SK-N-SH (cell line): ENCODE results near the gene GALNTL6. TPM values are rescaled to one million over a fixed set of nuclear protein-coding genes. Genes with fewer than 3 reads are reported as not detected.

ENCODE experiments used
- CTCF ChIA-PET: fragments of 300-600, 350-600 bp; formaldehyde crosslinking; extraction: SDS; loops from one replicate; lab custom pipeline; 2021; lab: Yijun Ruan, JAX
- POLR2A ChIA-PET: fragments of 350-600 bp; sonication (Branson Sonifier 250); formaldehyde crosslinking; extraction: SDS; loops from one replicate; lab custom pipeline; 2020; ENCODE audit warnings: antibody characterized with exemption, inconsistent platforms; lab: Yijun Ruan, JAX
- DNase-seq: peaks from one replicate; pipeline ENCODE4 v3.0.0; 2012
- H2AFZ ChIP-seq: fragments of 200-600 bp; sonication (generic); 2 replicates; pipeline ENCODE4 v1.8.1; 2016; ENCODE audit warnings: antibody characterized with exemption, mild to moderate bottlenecking, low read depth
- H3F3A ChIP-seq: fragments of 200-600 bp; sonication (generic); replicated peaks from 2 replicates; pipeline ENCODE3; 2016; ENCODE audit warnings: antibody characterized with exemption, mild to moderate bottlenecking; ENCODE audit not compliant: insufficient read depth
- H3K27ac ChIP-seq, 2 experiments: fragments of 200-500 bp in 1 of 2; fragments of 200-600 bp in 1 of 2; sonication (Bioruptor generic) in 1 of 2; sonication (generic), shearing (Covaris generic) in 1 of 2; 2 replicates each; pipeline versions ENCODE4 v1.5.1 to v1.6.1; 2014 to 2016; ENCODE audit warnings: low read depth in 2 of 2, inconsistent platforms in 1 of 2, low read length in 1 of 2, mild to moderate bottlenecking in 1 of 2, mixed read lengths in 1 of 2
- H3K27me3 ChIP-seq: fragments of 200-600 bp; sonication (generic), shearing (Covaris generic); 2 replicates; pipeline ENCODE4 v1.6.1; 2016; ENCODE audit warnings: mixed run types; ENCODE audit not compliant: insufficient read depth
- H3K36me3 ChIP-seq, 2 experiments: fragments of 200-500 bp in 1 of 2; fragments of 200-600 bp in 1 of 2; sonication (Bioruptor generic) in 1 of 2; sonication (generic) in 1 of 2; replicated peaks in 1 of 2; 2 replicates each; pipeline versions ENCODE3 to v1.5.1; 2014 to 2016; ENCODE audit warnings: low read length in 1 of 2, mild to moderate bottlenecking in 1 of 2; ENCODE audit not compliant: insufficient read depth in 2 of 2, control insufficient read depth in 1 of 2
- H3K4me1 ChIP-seq, 2 experiments: fragments of 200-500 bp in 1 of 2; fragments of 200-600 bp in 1 of 2; sonication (Bioruptor generic) in 1 of 2; sonication (generic), shearing (Covaris generic) in 1 of 2; 2 replicates each; pipeline versions ENCODE4 v1.5.1 to v1.6.1; 2014 to 2016; ENCODE audit warnings: low read depth in 1 of 2, low read length in 1 of 2, mixed run types in 1 of 2; ENCODE audit not compliant: insufficient read depth in 2 of 2, control insufficient read depth in 1 of 2
- H3K4me2 ChIP-seq: fragments of 200-600 bp; sonication (generic), shearing (Covaris generic); 2 replicates; pipeline ENCODE4 v1.6.1; 2017; ENCODE audit warnings: mixed run types
- H3K4me3 ChIP-seq, 2 experiments: fragments of 200-500 bp in 1 of 2; fragments of 200-600 bp in 1 of 2; sonication (Bioruptor generic) in 1 of 2; sonication (generic), shearing (Covaris generic) in 1 of 2; 2 replicates each; pipeline versions ENCODE4 v1.5.1 to v1.8.1; 2014 to 2016; ENCODE audit warnings: low read depth in 2 of 2, inconsistent platforms in 1 of 2, low read length in 1 of 2, mild to moderate bottlenecking in 1 of 2, mixed read lengths in 1 of 2, moderate library complexity in 1 of 2
- H3K79me2 ChIP-seq: fragments of 200-600 bp; sonication (generic); 2 replicates; pipeline ENCODE4 v1.8.1; 2017; ENCODE audit warnings: mild to moderate bottlenecking; ENCODE audit not compliant: insufficient read depth
- H3K9ac ChIP-seq: fragments of 200-600 bp; sonication (generic); 2 replicates; pipeline ENCODE4 v1.6.1; 2017; ENCODE audit warnings: mixed run types
- H3K9me2 ChIP-seq: fragments of 200-600 bp; sonication (generic); 2 replicates; pipeline ENCODE4 v1.6.1; 2017; ENCODE audit warnings: mixed run types
- H3K9me3 ChIP-seq: fragments of 200-600 bp; sonication (generic); 2 replicates; pipeline ENCODE4 v1.6.1; 2017; ENCODE audit warnings: mixed run types, mild to moderate bottlenecking, moderate library complexity
- H4K20me1 ChIP-seq: fragments of 200-600 bp; sonication (generic); 2 replicates; pipeline ENCODE4 v1.6.1; 2017; ENCODE audit warnings: mild to moderate bottlenecking, mixed run types; ENCODE audit not compliant: insufficient read depth
- CHD2 ChIP-seq: fragments of 150-350 bp; IDR thresholded peaks from 2 replicates; pipeline ENCODE4 v1.6.1; 2018; ENCODE audit warnings: low read length; ENCODE audit not compliant: partially characterized antibody
- ELF1 ChIP-seq: IDR thresholded peaks from 2 replicates; pipeline ENCODE4 v1.4.0; 2012
- EZH2phosphoT487 ChIP-seq: fragments of 200-600 bp; sonication (generic); IDR thresholded peaks from 2 replicates; pipeline ENCODE4 v1.6.1; 2017; ENCODE audit warnings: low read depth, mixed run types, mild to moderate bottlenecking, antibody characterized with exemption, moderate library complexity, borderline replicate concordance
- FOXJ3 ChIP-seq: sonication (generic); formaldehyde crosslinking; IDR thresholded peaks from 2 replicates; pipeline ENCODE4 v1.5.1; 2020; ENCODE audit warnings: mild to moderate bottlenecking, missing genetic modification reagents
- IRF3 ChIP-seq: fragments of 150-350 bp; IDR thresholded peaks from 2 replicates; pipeline ENCODE4 v1.6.1; 2016; ENCODE audit warnings: mild to moderate bottlenecking, low read depth, low read length
- MAX ChIP-seq: IDR thresholded peaks from 2 replicates; pipeline ENCODE4 v1.4.0; 2012; ENCODE audit warnings: low read depth
- MEF2A ChIP-seq: IDR thresholded peaks from 2 replicates; pipeline ENCODE4 v1.4.0; 2012; ENCODE audit warnings: low read depth, borderline replicate concordance
- NFIC ChIP-seq: IDR thresholded peaks from 2 replicates; pipeline ENCODE4 v1.4.0; 2012; ENCODE audit warnings: borderline replicate concordance
- NRF1 ChIP-seq: IDR thresholded peaks from 2 replicates; pipeline ENCODE4 v1.6.1; 2012; ENCODE audit warnings: low read depth, mild to moderate bottlenecking, low read length
- POLR2AphosphoS5 ChIP-seq: IDR thresholded peaks from 2 replicates; pipeline ENCODE4 v1.6.1; 2012; ENCODE audit warnings: low read depth, low read length
- RAD21 ChIP-seq: IDR thresholded peaks from 2 replicates; pipeline ENCODE4 v1.6.1; 2012; ENCODE audit warnings: mild to moderate bottlenecking, low read length
- REST ChIP-seq: IDR thresholded peaks from 2 replicates; pipeline ENCODE4 v1.6.1; 2012; ENCODE audit warnings: mild to moderate bottlenecking, low read depth, low read length, moderate library complexity
- RFX5 ChIP-seq: IDR thresholded peaks from 2 replicates; pipeline ENCODE4 v1.6.1; 2012; ENCODE audit warnings: mild to moderate bottlenecking, improper control_type of control experiment, low read length
- TEAD4 ChIP-seq: IDR thresholded peaks from 2 replicates; pipeline ENCODE4 v1.4.0; 2012; ENCODE audit warnings: mild to moderate bottlenecking, borderline replicate concordance; ENCODE audit not compliant: insufficient read depth
- WGBS: methylation state at CpG from one replicate; pipeline ENCODE4 v1.1.6; 2017; ENCODE audit warnings: low lambda C conversion rate; 5-methylcytosine and 5-hydroxymethylcytosine counted together
- polyA plus RNA-seq, 3 experiments: library from polyadenylated mRNA; depleted of rRNA; stranded (reverse); fragments of >200 nt; gene quantifications; 2 replicates each; pipeline ENCODE4 v1.2.3, GENCODE V29; 2012
- TF ChIP-seq, protein P1 (sequence below): fragments of 200-600 bp; sonication (generic); IDR thresholded peaks from 2 replicates; pipeline ENCODE4 v1.6.1; 2017; ENCODE audit warnings: antibody characterized with exemption, mild to moderate bottlenecking, moderate library complexity
- TF ChIP-seq, protein P2 (sequence below): IDR thresholded peaks from 2 replicates; pipeline ENCODE4 v1.4.0; 2012; ENCODE audit warnings: low read depth, borderline replicate concordance
- TF ChIP-seq, protein P3 (sequence below): fragments of 150-350 bp; IDR thresholded peaks from 2 replicates; pipeline ENCODE4 v1.6.1; 2017; ENCODE audit warnings: antibody characterized with exemption, low read length, low read depth, borderline replicate concordance

Gene GALNTL6
- polyA plus RNA-seq, 1 of the 3 experiments (the other 2 are of a cell fraction) = 0.07 TPM

DNA sequence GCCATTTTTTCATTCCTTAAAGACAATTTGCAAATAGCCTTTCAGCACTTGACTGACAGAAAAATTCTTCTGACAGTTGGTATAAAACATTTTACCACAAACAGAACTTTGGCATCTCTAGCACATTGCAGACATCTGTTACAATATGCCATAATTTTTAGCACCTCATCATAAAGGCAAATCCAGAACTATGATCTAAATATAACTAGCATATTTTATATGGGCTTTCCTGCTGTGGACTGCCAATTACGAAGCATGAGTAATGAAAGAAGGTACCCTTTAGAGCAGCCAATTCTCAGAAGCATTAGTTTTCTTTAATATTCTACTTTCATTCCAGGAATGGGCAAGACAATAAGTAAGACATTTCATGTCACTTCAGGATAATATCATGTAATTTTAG lies 708.0 kb downstream of the GALNTL6 start:
- Histone ChIP-seq H4K20me1 (no peaks in the 10 kb centered on the region), H3F3A (no peaks in the 10 kb centered on the region), H3K79me2 (no peaks in the 10 kb centered on the region), H3K4me2 (no peak overlapping the region), H2AFZ (no peak overlapping the region), H3K4me1 (no peaks in the 10 kb centered on the region; a peak in 1 of 4 replicates), H3K27me3 (no peaks in the 10 kb centered on the region), H3K9ac (no peak overlapping the region), H3K27ac (no peak overlapping the region), H3K4me3 (no peak overlapping the region), H3K9me3 (no peaks in the 10 kb centered on the region), H3K36me3 (no peaks in the 10 kb centered on the region), H3K9me2 (no peaks in the 10 kb centered on the region)
- POLR2A ChIA-PET = no interaction called here
- TF ChIP-seq, protein P1, sequence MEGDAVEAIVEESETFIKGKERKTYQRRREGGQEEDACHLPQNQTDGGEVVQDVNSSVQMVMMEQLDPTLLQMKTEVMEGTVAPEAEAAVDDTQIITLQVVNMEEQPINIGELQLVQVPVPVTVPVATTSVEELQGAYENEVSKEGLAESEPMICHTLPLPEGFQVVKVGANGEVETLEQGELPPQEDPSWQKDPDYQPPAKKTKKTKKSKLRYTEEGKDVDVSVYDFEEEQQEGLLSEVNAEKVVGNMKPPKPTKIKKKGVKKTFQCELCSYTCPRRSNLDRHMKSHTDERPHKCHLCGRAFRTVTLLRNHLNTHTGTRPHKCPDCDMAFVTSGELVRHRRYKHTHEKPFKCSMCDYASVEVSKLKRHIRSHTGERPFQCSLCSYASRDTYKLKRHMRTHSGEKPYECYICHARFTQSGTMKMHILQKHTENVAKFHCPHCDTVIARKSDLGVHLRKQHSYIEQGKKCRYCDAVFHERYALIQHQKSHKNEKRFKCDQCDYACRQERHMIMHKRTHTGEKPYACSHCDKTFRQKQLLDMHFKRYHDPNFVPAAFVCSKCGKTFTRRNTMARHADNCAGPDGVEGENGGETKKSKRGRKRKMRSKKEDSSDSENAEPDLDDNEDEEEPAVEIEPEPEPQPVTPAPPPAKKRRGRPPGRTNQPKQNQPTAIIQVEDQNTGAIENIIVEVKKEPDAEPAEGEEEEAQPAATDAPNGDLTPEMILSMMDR = no peak
- TF ChIP-seq REST (no peak), FOXJ3 (no peak), MAX (no peak), RFX5 (no peak), MEF2A (no peak), POLR2AphosphoS5 (no peak), NRF1 (no peak), EZH2phosphoT487 (no peak), IRF3 (no peak)
- WGBS = 31% methylated on average over 1 of the region's 1 CpG
- no peak for DNase-seq
- CTCF ChIA-PET = no interaction called here

GRCh38 chr4:172521680-172522079 lies 708.5 kb downstream of the GALNTL6 start:
- 36% methylated on average over 1 of the region's 1 CpG for WGBS
- no peak for DNase-seq
- POLR2A ChIA-PET = no interaction called here
- Histone ChIP-seq H3K4me3 (no peak overlapping the region), H3K36me3 (no peaks in the 10 kb centered on the region), H3K9ac (no peak overlapping the region), H3K9me3 (no peaks in the 10 kb centered on the region), H3K27ac (no peak overlapping the region), H3K4me2 (no peak overlapping the region), H3K9me2 (no peaks in the 10 kb centered on the region), H3K27me3 (no peaks in the 10 kb centered on the region), H3K4me1 (no peaks in the 10 kb centered on the region; a peak in 1 of 4 replicates), H2AFZ (no peak overlapping the region), H3K79me2 (no peaks in the 10 kb centered on the region), H4K20me1 (no peaks in the 10 kb centered on the region), H3F3A (no peaks in the 10 kb centered on the region)
- CTCF ChIA-PET = no interaction called here
- TF ChIP-seq TEAD4 (no peak), MEF2A (no peak), POLR2AphosphoS5 (no peak), ELF1 (no peak), CHD2 (no peak), NFIC (no peak), IRF3 (no peak), RAD21 (no peak), RFX5 (no peak)
- TF ChIP-seq, protein P2, sequence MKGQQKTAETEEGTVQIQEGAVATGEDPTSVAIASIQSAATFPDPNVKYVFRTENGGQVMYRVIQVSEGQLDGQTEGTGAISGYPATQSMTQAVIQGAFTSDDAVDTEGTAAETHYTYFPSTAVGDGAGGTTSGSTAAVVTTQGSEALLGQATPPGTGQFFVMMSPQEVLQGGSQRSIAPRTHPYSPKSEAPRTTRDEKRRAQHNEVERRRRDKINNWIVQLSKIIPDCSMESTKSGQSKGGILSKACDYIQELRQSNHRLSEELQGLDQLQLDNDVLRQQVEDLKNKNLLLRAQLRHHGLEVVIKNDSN = no peak
- TF ChIP-seq, protein P3, sequence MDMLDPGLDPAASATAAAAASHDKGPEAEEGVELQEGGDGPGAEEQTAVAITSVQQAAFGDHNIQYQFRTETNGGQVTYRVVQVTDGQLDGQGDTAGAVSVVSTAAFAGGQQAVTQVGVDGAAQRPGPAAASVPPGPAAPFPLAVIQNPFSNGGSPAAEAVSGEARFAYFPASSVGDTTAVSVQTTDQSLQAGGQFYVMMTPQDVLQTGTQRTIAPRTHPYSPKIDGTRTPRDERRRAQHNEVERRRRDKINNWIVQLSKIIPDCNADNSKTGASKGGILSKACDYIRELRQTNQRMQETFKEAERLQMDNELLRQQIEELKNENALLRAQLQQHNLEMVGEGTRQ = no peak
